H1 (cell line): ENCODE measurements around the gene EXT2. TPM values are rescaled to one million over a fixed set of nuclear protein-coding genes. Genes with fewer than 3 reads are reported as not detected.
A peak's percentile ranks its signal among the peaks of the same experiment; 100 is the strongest.

Experiments used
- ATF2 ChIP-seq: IDR thresholded peaks from 2 replicates; pipeline ENCODE4 v1.6.1; 2012; ENCODE audit warnings: low read length, inconsistent platforms
- CBX5 ChIP-seq: fragments of 300-800, 300-1000 bp; sonication (generic); IDR thresholded peaks from 2 replicates; pipeline ENCODE4 v1.7.1; 2016; ENCODE audit warnings: antibody characterized with exemption, low read length, low read depth
- CREB1 ChIP-seq: IDR thresholded peaks from 2 replicates; pipeline ENCODE4 v1.6.1; 2012; ENCODE audit warnings: inconsistent platforms
- EGR1 ChIP-seq: IDR thresholded peaks from 2 replicates; pipeline ENCODE4 v1.6.1; 2011; ENCODE audit warnings: low read depth, low read length, borderline replicate concordance
- JUN ChIP-seq: IDR thresholded peaks from 2 replicates; pipeline ENCODE4 v1.6.1; 2011; ENCODE audit warnings: low read depth, mild to moderate bottlenecking, improper control_type of control experiment, low read length
- NANOG ChIP-seq: IDR thresholded peaks from 2 replicates; pipeline ENCODE4 v1.6.1; 2011; ENCODE audit warnings: low read length, low read depth, mild to moderate bottlenecking, inconsistent platforms; ENCODE audit not compliant: insufficient read depth, poor library complexity, severe bottlenecking
- POLR2AphosphoS5 ChIP-seq: IDR thresholded peaks from 2 replicates; pipeline ENCODE4 v1.6.1; 2011; ENCODE audit warnings: low read depth, low read length
- RAD21 ChIP-seq, 2 experiments: IDR thresholded peaks in 1 of 2; conservative IDR thresholded peaks in 1 of 2; 2 replicates each; pipeline ENCODE4 v1.6.1; 2011; ENCODE audit warnings: low read depth in 2 of 2, low read length in 2 of 2, improper control_type of control experiment in 1 of 2, inconsistent platforms in 1 of 2, mild to moderate bottlenecking in 1 of 2, moderate library complexity in 1 of 2
- polyA plus RNA-seq, 7 experiments: library from polyadenylated mRNA; depleted of rRNA in 3 of 7; stranded (reverse) in 5 of 7; unstranded in 2 of 7; fragments of >200 nt in 5 of 7; fragments of 200-250 nt in 2 of 7; gene quantifications; 1 replicate in 5 of 7; 2 replicates in 1 of 7; 4 replicates in 1 of 7; pipeline versions ENCODE4 v1.2.1 to v1.2.3, GENCODE V29; 2011 to 2013; ENCODE audit warnings: missing spikeins in 2 of 7, mixed read lengths in 2 of 7
- total RNA-seq: library from RNA; stranded (reverse); fragmentation: NEBNext Ultra II Directional; extraction: Animal tissue kit (Norgen Biotek cat#: 25700); gene quantifications from 2 replicates; pipeline ENCODE4 v1.2.1, GENCODE V29; 2021

Gene EXT2
- total and polyA plus RNA-seq, 2 of the 8 experiments (the other 6 are each of a cell fraction or from before 2014, with no cell fraction given), result 29.8 to 42.8 TPM

GRCh38 chr11:44065841-44066731 is 29.4 kb upstream of the EXT2 start, which contains the start of gene ACCS (continued):
- TF ChIP-seq POLR2AphosphoS5 (peak; percentile 70), ATF2 (peak; percentile 12; the same call in 1 of the 2 replicates), JUN (no peak), RAD21 (IDR thresholded peaks at IDR 0.05 in 1 of 2, conservative IDR thresholded peaks at IDR 0.05 in 1 of 2; ENCODE audit: low read depth in 2 of 2, low read length in 2 of 2) (peak; percentile 1 to 23; a peak in 1 of 4 replicates), NANOG (no peak), CREB1 (peak; percentile 71), CBX5 (no peak), EGR1 (peak; percentile 74; the same call in 1 of the 2 replicates)
